ENCODE data around the gene CABP2.
"Not testable (repeated sequence)": the region's sequence is repeated elsewhere in the genome, so short reads cannot be mapped to it uniquely, and the experiment has no call there.

The CABP2 gene

GRCh38 chr11:67538823-67539505, 15.7 kb upstream of the CABP2 start:
- DNase-seq (ENCODE audit: low read depth): no peak

- DNase-seq (ENCODE audit: low read depth): no peak
Observed at GRCh38 chr11:67538306-67538705, 15.1 kb upstream of the CABP2 start.

GRCh38 chr11:67535561-67535960, 12.3 kb upstream of the CABP2 start:
- no peak for DNase-seq (ENCODE audit: low read depth)

DNA sequence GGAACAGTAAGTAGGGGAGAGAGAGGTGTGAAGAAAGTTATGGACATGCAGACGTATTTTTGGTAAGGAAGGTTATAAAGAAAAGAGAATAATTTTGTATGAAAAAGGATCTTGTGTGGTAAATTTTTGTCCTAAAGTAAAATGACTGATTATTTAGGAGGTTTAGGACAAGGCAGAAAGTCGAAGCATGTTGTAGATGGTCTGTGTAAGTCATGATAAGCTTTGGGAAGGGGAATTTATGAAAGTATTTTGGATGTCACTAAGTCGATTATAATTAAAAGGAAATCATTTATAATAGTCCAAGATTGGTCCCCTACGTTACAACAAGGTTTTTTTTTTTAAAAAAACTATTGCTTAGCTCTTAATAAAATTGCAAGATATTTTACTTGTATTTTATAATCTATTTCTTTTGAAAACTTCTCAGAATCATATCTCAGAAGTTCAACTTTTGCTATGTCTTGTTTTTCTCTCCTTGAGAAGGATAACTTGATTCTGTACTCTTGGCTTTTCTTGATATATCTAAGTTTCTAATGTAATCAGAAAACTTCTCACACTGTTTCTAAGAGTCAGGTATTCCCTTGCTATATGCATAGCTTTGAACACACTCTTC, 10.9 kb upstream of the CABP2 start:
- no peak for DNase-seq (ENCODE audit: low read depth)

DNA sequence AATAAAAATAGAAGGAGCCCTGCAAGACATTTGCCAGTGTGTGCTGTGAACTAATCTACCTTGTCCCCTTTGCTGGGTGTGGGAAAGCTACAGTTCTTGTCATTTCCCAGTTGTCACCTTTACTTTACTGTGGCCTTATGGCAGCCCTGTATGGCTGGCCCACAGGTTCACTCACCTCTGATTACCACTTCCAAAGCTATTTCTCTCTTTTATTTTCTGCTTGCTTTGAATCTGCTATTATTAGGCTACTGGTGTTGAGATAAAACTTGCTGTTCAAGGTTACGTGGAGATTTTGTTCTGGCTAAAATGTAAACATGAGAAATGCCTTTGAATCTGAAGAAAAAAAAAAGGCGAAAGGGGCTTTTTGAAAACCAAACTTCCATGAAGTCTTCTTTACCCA, 9.6 kb upstream of the CABP2 start:
- DNase-seq (ENCODE audit: low read depth): no peak

GRCh38 chr11:67530282-67530592, 7.0 kb upstream of the CABP2 start:
- DNase-seq (ENCODE audit: low read depth): no peak

GRCh38 chr11:67528376-67528775, 5.1 kb upstream of the CABP2 start:
- no peak for DNase-seq (ENCODE audit: low read depth)

DNA sequence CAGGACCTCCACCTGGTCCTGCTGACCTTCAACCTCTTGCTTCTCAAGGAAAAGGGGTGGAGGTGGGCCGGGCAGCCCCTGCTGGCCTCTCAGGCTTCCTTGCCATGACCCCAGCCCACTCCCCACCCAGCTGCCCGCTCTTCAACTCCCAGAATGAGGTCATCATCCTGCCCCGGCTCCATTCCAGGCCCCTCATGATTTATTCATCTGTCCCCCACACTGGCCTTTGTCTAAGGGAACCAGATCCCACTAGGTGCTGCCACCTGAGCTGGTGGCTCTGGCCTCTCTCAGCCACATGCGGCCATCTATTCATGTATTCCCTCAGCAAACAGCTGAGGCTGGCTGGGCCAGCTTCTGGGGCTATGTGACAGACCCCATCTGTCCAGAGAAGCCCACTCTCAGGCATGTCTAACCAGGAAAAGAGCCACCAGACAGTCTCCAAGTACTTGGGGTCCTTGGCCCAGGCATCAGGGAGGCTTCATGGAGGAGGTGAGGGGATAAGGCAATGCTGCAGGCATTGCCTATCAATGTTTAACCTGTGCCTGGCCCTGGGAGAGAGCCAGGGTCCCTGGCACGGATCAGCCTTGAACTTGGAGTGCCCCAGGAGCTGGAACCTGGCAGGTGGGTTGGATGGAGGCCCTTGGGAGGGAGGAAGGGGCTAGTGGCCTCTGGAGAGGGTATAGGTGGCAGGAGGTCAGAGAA, 2.2 kb upstream of the CABP2 start:
- no peak for DNase-seq (ENCODE audit: low read depth)

DNA sequence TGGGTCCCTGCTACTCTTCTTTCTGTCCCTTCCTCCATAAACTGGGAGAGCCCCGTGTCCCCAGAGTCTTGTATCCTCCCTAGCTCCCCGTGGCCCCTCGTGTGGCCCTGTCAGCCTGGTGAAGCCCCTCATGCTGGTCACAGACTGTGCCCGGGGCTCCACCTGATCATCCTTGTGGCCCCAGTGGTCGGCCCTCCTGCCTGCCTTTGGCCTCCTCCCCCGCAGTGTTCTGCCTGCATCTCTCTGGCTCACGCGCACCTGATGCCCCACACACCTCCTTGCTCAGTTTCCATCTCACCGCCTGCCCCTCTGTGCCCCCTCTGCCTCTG, 1.2 kb upstream of the CABP2 start:
- no peak for DNase-seq (ENCODE audit: low read depth)

DNA sequence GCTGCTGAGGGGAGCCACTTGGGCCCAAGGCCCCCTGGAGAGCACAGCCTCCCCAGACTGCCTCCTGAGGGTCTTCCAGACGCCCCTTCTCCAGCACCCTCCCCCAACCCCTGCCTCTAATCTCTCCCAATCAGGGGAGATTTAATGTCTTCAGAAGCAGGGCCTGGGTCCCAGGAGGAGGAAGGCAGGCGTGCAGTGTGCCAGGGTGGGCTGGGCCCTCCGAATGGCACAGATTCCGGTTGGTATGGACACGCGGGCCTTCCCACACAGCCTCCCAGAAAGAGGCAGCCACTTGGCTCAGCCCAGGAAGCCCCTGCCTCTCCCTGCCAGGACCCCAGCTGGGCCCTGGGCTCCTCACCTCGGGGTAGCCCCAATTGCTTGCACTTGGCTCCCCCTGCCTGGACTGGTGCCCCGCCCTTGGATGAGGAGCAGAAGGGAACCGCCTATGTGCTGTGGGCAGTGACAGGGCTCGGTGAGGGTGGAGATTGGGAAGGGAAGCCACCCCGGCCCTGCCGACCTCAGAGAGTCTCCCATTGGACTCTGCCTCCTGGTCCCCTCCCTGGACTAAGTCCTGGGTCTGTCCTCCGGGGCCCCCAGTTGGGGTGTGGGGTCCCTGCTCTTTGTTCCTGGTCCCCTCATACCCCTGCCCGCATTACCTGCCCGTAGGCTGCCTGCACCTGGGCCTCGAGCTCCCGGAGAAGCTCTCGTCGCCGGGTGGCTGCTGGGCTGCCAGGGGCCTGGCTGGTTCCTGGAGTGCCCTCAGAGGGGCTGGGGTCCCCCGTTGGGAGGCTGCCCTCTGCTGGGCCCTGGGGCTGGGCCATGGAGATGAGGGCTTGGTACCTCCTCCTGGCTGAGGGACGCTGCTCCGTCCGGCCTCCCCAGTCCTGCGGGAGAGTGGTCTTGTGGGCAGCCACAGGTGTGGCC, 572 bp upstream of the CABP2 start:
- DNase-seq (ENCODE audit: low read depth): no peak

- DNase-seq (ENCODE audit: low read depth): no peak
Observed at GRCh38 chr11:67522338-67522737, 908 bp downstream of the CABP2 start.

DNA sequence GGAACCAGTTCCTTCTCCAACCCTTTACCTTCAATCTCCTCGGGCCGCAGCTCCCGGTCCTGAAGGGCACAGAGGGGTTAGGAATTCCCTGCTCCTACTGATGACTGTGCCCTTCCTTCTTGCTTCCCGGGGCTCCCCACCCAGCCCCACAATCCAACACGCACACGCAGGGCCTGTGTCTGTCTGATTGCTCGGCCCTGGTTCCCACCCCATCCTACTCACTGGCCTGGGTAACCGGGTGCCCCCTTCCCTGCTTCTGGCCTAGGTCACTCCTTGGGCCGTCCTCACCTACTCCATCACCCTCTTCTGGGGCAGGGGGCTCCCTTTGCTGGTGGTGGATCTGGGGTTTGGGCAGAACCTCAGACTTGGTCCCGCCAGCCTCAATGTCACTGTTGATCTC, 1.3 kb downstream of the CABP2 start:
- DNase-seq (ENCODE audit: low read depth): no peak

DNA sequence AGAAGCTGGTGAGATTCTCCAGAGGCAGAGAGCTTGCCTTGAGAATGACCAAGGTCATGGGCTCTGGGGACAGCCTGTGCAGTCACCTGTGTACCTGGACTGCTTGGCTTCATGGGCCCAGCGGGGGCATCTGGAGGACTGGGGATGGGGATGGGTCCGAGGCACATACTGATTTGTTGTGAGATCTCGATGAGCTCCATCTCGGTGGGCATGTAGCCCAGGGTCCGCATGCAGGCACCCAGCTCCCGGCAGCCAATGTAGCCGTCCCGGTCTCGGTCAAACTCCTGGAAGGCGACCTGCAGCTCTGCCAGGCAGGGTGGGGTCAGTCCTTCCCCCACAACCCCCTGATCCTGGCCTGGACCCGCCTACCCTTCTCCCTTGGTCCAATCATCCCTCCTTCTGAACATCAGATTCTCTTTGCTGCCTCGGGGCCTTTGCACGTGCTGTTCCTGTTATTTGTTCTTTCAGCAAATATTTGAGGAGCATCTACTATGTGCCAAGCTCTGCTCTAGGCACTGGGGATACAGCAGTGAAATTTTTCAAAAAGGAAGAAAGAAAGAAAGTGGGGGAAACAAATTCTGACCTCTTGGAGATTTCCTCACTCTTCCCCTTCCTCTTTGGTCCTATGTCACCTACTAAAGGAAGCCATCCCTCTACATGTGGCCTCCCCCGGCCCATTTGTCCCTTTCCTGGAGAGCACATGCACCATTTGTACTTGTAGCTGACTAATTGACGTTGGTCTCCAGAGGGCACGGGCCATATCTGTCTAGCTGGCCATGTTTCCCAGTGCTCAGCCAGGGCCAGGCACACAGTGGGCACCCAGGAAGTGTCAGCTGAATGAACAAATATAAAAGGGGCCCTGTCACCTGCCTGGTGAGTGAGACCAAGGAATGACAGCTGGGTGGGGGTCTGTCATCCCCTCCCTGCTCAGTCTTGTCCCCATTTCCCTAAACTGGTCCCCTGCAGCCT, 2.1 kb downstream of the CABP2 start:
- DNase-seq (ENCODE audit: low read depth): no peak

DNA sequence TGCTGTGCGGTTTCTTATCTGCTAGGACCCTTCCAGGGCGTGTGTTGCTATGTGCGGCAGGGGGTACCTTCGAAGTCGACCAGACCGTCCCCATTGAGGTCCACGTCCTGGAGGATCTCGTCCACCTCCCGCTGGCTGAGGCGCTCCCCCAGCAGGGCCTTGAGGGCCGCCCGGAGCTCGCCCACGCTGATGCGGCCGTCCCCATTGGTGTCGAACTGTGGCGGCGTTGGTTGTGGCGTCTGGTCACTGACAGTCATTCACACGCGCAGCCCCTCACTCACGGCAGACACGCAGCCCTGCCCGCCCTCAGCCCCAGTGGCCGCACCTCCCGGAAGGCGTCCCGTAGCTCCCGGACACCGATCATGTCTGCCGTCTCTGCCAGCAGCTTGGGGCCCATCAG, 3.5 kb downstream of the CABP2 start:
- DNase-seq (ENCODE audit: low read depth): no peak

GRCh38 chr11:67517784-67518552, 5.3 kb downstream of the CABP2 start:
- DNase-seq (ENCODE audit: low read depth): no peak

- no peak for DNase-seq (ENCODE audit: low read depth)
Observed at GRCh38 chr11:67516806-67517205, 6.4 kb downstream of the CABP2 start.

- no peak for DNase-seq (ENCODE audit: low read depth)
Observed at GRCh38 chr11:67514116-67514515, 9.1 kb downstream of the CABP2 start.

GRCh38 chr11:67511558-67511957, 11.7 kb downstream of the CABP2 start:
- DNase-seq (ENCODE audit: low read depth): not testable (repeated sequence)

GRCh38 chr11:67510023-67510345, 13.3 kb downstream of the CABP2 start:
- DNase-seq (ENCODE audit: low read depth): no peak

DNA sequence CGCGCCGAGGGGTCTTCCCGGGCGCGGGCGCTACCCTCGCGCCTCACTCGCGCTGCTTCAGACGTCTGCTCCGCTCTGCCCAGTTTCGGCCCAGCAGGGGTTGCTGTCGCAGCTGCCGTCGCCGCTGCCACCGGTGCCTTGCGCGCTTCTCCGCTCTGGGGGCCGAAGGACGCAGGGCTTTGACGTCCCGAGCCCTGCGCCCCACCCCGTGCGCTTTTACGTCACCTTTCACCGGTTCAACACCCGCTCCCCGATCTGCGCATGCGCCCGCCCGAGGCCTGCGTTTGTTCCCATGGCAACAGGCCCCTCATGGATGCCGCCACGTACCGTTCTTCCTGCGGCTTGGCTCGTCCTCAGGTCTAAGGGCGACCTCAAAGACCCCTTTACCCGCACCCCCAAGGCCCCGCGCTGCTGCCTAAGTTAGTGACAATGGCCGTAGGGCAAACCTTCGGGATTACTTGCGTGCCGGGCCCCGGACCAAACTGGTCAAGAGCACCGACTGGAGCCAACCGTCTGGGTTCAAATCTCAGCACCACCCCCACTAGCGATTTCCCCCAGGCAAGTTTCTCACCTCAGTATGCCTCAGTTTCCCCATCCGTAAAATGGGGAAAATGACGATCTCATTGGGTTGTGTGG, 14.6 kb downstream of the CABP2 start:
- peak; percentile 99 for DNase-seq (ENCODE audit: low read depth)

All from stimulated activated CD8-positive, alpha-beta memory T cell treated with anti-CD3 and anti-CD28 coated beads, Interleukin-7, amount 100 ng/mL, for 24 hours (primary cell).